Esophagus (tissue), 2 donors: ENCODE measurements around the gene PUM1. TPM values are rescaled to one million over a fixed set of nuclear protein-coding genes. Genes with fewer than 3 reads are reported as not detected.

ENCODE experiments used
- H3K27ac ChIP-seq, 2 donors: one replicate each; pipeline ENCODE4 v1.5.1; 2013; ENCODE audit warnings: low read depth in 2 of 2, mild to moderate bottlenecking in 2 of 2, inconsistent platforms in 1 of 2, low read length in 1 of 2, moderate library complexity in 1 of 2
- H3K27me3 ChIP-seq, 2 donors: one replicate each; pipeline ENCODE4 v1.6.1; 2013; ENCODE audit warnings: low read length in 2 of 2, control low read depth in 1 of 2, mild to moderate bottlenecking in 1 of 2; ENCODE audit not compliant: insufficient read depth in 2 of 2, control insufficient read depth in 1 of 2
- H3K36me3 ChIP-seq, 2 donors: one replicate each; pipeline ENCODE4 v1.6.1; 2013; ENCODE audit warnings: low read length in 1 of 2; ENCODE audit not compliant: control insufficient read depth in 2 of 2, insufficient read depth in 2 of 2
- H3K4me1 ChIP-seq, 2 donors: one replicate each; pipeline ENCODE4 v1.6.1; 2013; ENCODE audit warnings: low read length in 1 of 2; ENCODE audit not compliant: control insufficient read depth in 2 of 2, insufficient read depth in 2 of 2
- H3K4me3 ChIP-seq, 2 donors: one replicate each; pipeline ENCODE4 v1.5.1; 2013; ENCODE audit warnings: low read length in 2 of 2, mild to moderate bottlenecking in 2 of 2, low read depth in 1 of 2, moderate library complexity in 1 of 2
- H3K9me3 ChIP-seq, 2 donors: one replicate each; pipeline ENCODE4 v1.6.1; 2013; ENCODE audit warnings: mild to moderate bottlenecking in 2 of 2, low read depth in 1 of 2, low read length in 1 of 2, moderate library complexity in 1 of 2; ENCODE audit not compliant: control insufficient read depth in 2 of 2, insufficient read depth in 1 of 2
- WGBS, 2 donors: extraction: QIAGEN DNeasy Blood & Tissue Kit; methylation state at CpG; one replicate each; pipeline ENCODE4 v1.1.7; 2013; 5-methylcytosine and 5-hydroxymethylcytosine counted together
- polyA plus RNA-seq, 2 donors: library from polyadenylated mRNA; stranded (reverse); fragments of 200-250 nt; gene quantifications; one replicate each; pipeline ENCODE4 v1.2.3, GENCODE V29; 2013
- donor health status: healthy with polysubstance abuse.
- donor health status: Bipolar disorder and iron deficiency.

Gene PUM1
- polyA plus RNA-seq, 2 donors: 15.7 to 16.4 TPM

GRCh38 chr1:30928789-30929134, 136.8 kb downstream of the PUM1 start:
- peaks cover 0 to 2% of the 10 kb centered on the region in 2 donors for H3K4me1 ChIP-seq
- H3K4me3 ChIP-seq: no peak overlapping the region
- H3K27ac ChIP-seq: no peak overlapping the region
- 75 to 78% methylated on average over 2 of the region's 2 CpGs for WGBS, 2 donors
- H3K9me3 ChIP-seq: no peaks in the 10 kb centered on the region
- peaks cover 4 to 11% of the 10 kb centered on the region in 2 donors for H3K36me3 ChIP-seq
- H3K27me3 ChIP-seq: no peaks in the 10 kb centered on the region

- H3K27ac ChIP-seq: no peak overlapping the region
- peaks cover 0 to 2% of the 10 kb centered on the region in 2 donors for H3K4me1 ChIP-seq
- WGBS, 2 donors: 66 to 78% methylated on average over 7 of the region's 7 CpGs
- H3K36me3 ChIP-seq: peaks cover 4 to 7% of the 10 kb centered on the region in 2 donors
- H3K4me3 ChIP-seq: no peak overlapping the region
- no peaks in the 10 kb centered on the region for H3K9me3 ChIP-seq
- H3K27me3 ChIP-seq: no peaks in the 10 kb centered on the region
Observed at GRCh38 chr1:30928171-30928570, 137.3 kb downstream of the PUM1 start.

- WGBS, 2 donors: 63 to 78% methylated on average over 3 of the region's 3 CpGs
- Histone ChIP-seq H3K27me3 (no peaks in the 10 kb centered on the region), H3K36me3 (peaks cover 4% of the 10 kb centered on the region in 2 donors), H3K27ac (no peak overlapping the region), H3K9me3 (no peaks in the 10 kb centered on the region), H3K4me3 (no peak overlapping the region), H3K4me1 (peaks cover 0 to 2% of the 10 kb centered on the region in 2 donors)
Observed at GRCh38 chr1:30927448-30927847, 138.1 kb downstream of the PUM1 start.

- Histone ChIP-seq H3K27me3 (no peaks in the 10 kb centered on the region), H3K36me3 (no peaks in the 10 kb centered on the region), H3K9me3 (no peaks in the 10 kb centered on the region), H3K4me3 (no peak overlapping the region), H3K27ac (no peak overlapping the region), H3K4me1 (no peaks in the 10 kb centered on the region)
- WGBS, 2 donors: 80 to 83% methylated on average over 1 of the region's 1 CpG
Observed at GRCh38 chr1:30923597-30923996, 141.9 kb downstream of the PUM1 start.

GRCh38 chr1:30920827-30921226, 144.7 kb downstream of the PUM1 start:
- 51 to 73% methylated on average over 7 of the region's 7 CpGs for WGBS, 2 donors
- Histone ChIP-seq H3K27me3 (no peaks in the 10 kb centered on the region), H3K36me3 (no peaks in the 10 kb centered on the region), H3K9me3 (no peaks in the 10 kb centered on the region), H3K4me1 (no peaks in the 10 kb centered on the region), H3K4me3 (no peak overlapping the region), H3K27ac (no peak overlapping the region)

- no peaks in the 10 kb centered on the region for H3K9me3 ChIP-seq
- no peak overlapping the region for H3K4me3 ChIP-seq
- no peaks in the 10 kb centered on the region for H3K4me1 ChIP-seq
- H3K27me3 ChIP-seq: no peaks in the 10 kb centered on the region
- H3K36me3 ChIP-seq: no peaks in the 10 kb centered on the region
- WGBS, 2 donors: 69 to 72% methylated on average over 10 of the region's 10 CpGs
- no peak overlapping the region for H3K27ac ChIP-seq
Observed at GRCh38 chr1:30919025-30919881, 146.3 kb downstream of the PUM1 start.

- no peak overlapping the region for H3K4me3 ChIP-seq
- H3K4me1 ChIP-seq: no peaks in the 10 kb centered on the region
- 80 to 83% methylated on average over 12 of the region's 12 CpGs for WGBS, 2 donors
- H3K9me3 ChIP-seq: no peaks in the 10 kb centered on the region
- H3K36me3 ChIP-seq: no peaks in the 10 kb centered on the region
- no peak overlapping the region for H3K27ac ChIP-seq
- no peaks in the 10 kb centered on the region for H3K27me3 ChIP-seq
Observed at GRCh38 chr1:30916296-30916695, 149.2 kb downstream of the PUM1 start.

GRCh38 chr1:30915491-30916230, 149.9 kb downstream of the PUM1 start:
- Histone ChIP-seq H3K4me1 (no peaks in the 10 kb centered on the region), H3K27me3 (no peaks in the 10 kb centered on the region), H3K27ac (no peak overlapping the region), H3K9me3 (no peaks in the 10 kb centered on the region), H3K36me3 (no peaks in the 10 kb centered on the region), H3K4me3 (no peak overlapping the region)
- WGBS, 2 donors: 88 to 91% methylated on average over 13 of the region's 13 CpGs

GRCh38 chr1:30914931-30915330, 150.6 kb downstream of the PUM1 start:
- Histone ChIP-seq H3K36me3 (no peaks in the 10 kb centered on the region), H3K4me3 (no peak overlapping the region), H3K9me3 (no peaks in the 10 kb centered on the region), H3K4me1 (no peaks in the 10 kb centered on the region), H3K27me3 (no peaks in the 10 kb centered on the region), H3K27ac (no peak overlapping the region)
- 68 to 79% methylated on average over 4 of the region's 4 CpGs for WGBS, 2 donors
